Neural progenitor cell (in vitro differentiated cells): ENCODE results near the gene GRHL1. TPM values are rescaled to one million over a fixed set of nuclear protein-coding genes. Genes with fewer than 3 reads are reported as not detected.

ENCODE experiments used
- DNase-seq: peaks from one replicate; pipeline ENCODE4 v3.0.0-alpha.2; 2016; ENCODE audit warnings: low spot score
- H2AFZ ChIP-seq: fragments of 200-600 bp; sonication (generic); replicated peaks from 2 replicates; pipeline ENCODE4 v1.6.1; 2016; ENCODE audit warnings: antibody characterized with exemption
- H3F3A ChIP-seq: fragments of 200-600 bp; sonication (generic); 2 replicates; pipeline ENCODE4 v1.6.1; 2016; ENCODE audit warnings: antibody characterized with exemption, low read depth
- H3K27ac ChIP-seq: fragments of 200-600 bp; sonication (generic); 2 replicates; pipeline ENCODE4 v1.5.1; 2016; ENCODE audit warnings: mild to moderate bottlenecking
- H3K27me3 ChIP-seq: fragments of 200-600 bp; sonication (generic); 2 replicates; pipeline ENCODE4 v1.6.1; 2016; ENCODE audit warnings: mild to moderate bottlenecking, moderate library complexity
- H3K36me3 ChIP-seq: fragments of 200-600 bp; sonication (generic); 2 replicates; pipeline ENCODE4 v1.5.1; 2016
- H3K4me1 ChIP-seq: fragments of 200-600 bp; sonication (generic); 2 replicates; pipeline ENCODE4 v1.6.1; 2016; ENCODE audit warnings: mixed run types
- H3K4me2 ChIP-seq: fragments of 200-600 bp; sonication (generic); 2 replicates; pipeline ENCODE4 v1.6.1; 2016
- H3K4me3 ChIP-seq: fragments of 200-600 bp; sonication (generic); 2 replicates; pipeline ENCODE4 v1.5.1; 2016
- H3K79me2 ChIP-seq: fragments of 200-600 bp; sonication (generic); 2 replicates; pipeline ENCODE4 v1.6.1; 2016; ENCODE audit warnings: low read depth
- H3K9ac ChIP-seq: fragments of 200-600 bp; sonication (generic); 2 replicates; pipeline ENCODE4 v1.6.1; 2016
- H3K9me3 ChIP-seq: fragments of 200-600 bp; sonication (generic); 2 replicates; pipeline ENCODE4 v1.5.1; 2016; ENCODE audit warnings: low read depth
- H4K20me1 ChIP-seq: fragments of 200-600 bp; sonication (generic); 2 replicates; pipeline ENCODE4 v1.6.1; 2016; ENCODE audit warnings: low read depth
- H3K27ac Mint-ChIP-seq: 3 replicates; pipeline ENCODE4 v1.8.0; 2021; ENCODE audit warnings: mixed read lengths
- H3K27me3 Mint-ChIP-seq: 2 replicates; pipeline ENCODE4 v1.8.0; 2022; ENCODE audit warnings: low read depth, mild to moderate bottlenecking, inconsistent platforms, moderate library complexity, mixed read lengths; ENCODE audit not compliant: insufficient read depth
- H3K36me3 Mint-ChIP-seq: 3 replicates; pipeline ENCODE4 v1.8.0; 2021; ENCODE audit warnings: mixed read lengths
- H3K4me1 Mint-ChIP-seq: 3 replicates; pipeline ENCODE4 v1.8.0; 2021; ENCODE audit warnings: mixed read lengths
- H3K4me3 Mint-ChIP-seq: 3 replicates; pipeline ENCODE4 v1.8.0; 2021; ENCODE audit warnings: mild to moderate bottlenecking, moderate library complexity, mixed read lengths
- H3K9me3 Mint-ChIP-seq: 3 replicates; pipeline ENCODE4 v1.8.0; 2020; ENCODE audit warnings: mixed read lengths
- EZH2 ChIP-seq: fragments of 200-600 bp; sonication (generic); IDR thresholded peaks from 2 replicates; pipeline ENCODE4 v1.6.1; 2017; ENCODE audit warnings: antibody characterized with exemption, mild to moderate bottlenecking, moderate library complexity
- EZH2phosphoT487 ChIP-seq: fragments of 200-600 bp; sonication (generic); IDR thresholded peaks from 2 replicates; pipeline ENCODE4 v1.6.1; 2017; ENCODE audit warnings: antibody characterized with exemption
- total RNA-seq: library from RNA; depleted of rRNA; stranded (reverse); fragments of >200 nt; gene quantifications from 2 replicates; pipeline ENCODE4 v1.2.3, GENCODE V29; 2015; ENCODE audit warnings: low replicate concordance
- TF ChIP-seq, protein P1 (sequence below): fragments of 200-600 bp; sonication (generic); IDR thresholded peaks from 2 replicates; pipeline ENCODE4 v1.5.1; 2017; ENCODE audit warnings: antibody characterized with exemption, mild to moderate bottlenecking

The GRHL1 gene
- total RNA-seq, 1 donor from 2014 or later: 5.8 TPM

DNA sequence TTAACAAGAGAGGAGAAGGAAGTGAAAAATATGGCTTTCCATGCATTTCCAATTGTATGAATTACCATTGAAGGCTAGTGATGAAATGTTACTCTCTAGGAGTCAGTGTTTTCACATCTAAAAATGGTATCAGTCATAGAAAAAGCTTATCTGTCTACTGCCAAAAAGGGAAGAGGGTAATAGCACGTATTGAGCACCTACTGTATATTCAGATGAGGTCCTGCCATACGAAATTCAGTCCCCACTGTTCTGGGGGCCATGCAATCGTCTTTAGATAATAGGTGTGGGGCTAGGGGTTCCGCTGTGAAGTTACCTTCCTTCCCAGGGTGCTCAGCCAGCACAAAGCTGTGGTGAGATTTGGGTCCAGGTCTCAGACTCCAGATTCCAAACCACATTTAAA lies 14.2 kb upstream of the GRHL1 start:
- Histone ChIP-seq H3K79me2 (no peaks in the 10 kb centered on the region), H3K4me2 (no peak overlapping the region), H3K4me3 (no peak overlapping the region), H3K36me3 (peaks cover 13% of the 10 kb centered on the region), H4K20me1 (no peaks in the 10 kb centered on the region), H3K27ac (peak overlapping the region; percentile 53), H3K4me1 (peaks cover 13% of the 10 kb centered on the region), H3K27me3 (no peaks in the 10 kb centered on the region), H3F3A (no peaks in the 10 kb centered on the region), H3K9ac (no peak overlapping the region), H2AFZ (no peak overlapping the region), H3K9me3 (no peaks in the 10 kb centered on the region)
- Mint-ChIP-seq H3K9me3 (no peaks in the 10 kb centered on the region), H3K4me3 (no peak overlapping the region), H3K36me3 (peaks cover 18% of the 10 kb centered on the region), H3K27me3 (no peaks in the 10 kb centered on the region), H3K4me1 (peaks cover 15% of the 10 kb centered on the region), H3K27ac (no peak overlapping the region)
- TF ChIP-seq, protein P1, sequence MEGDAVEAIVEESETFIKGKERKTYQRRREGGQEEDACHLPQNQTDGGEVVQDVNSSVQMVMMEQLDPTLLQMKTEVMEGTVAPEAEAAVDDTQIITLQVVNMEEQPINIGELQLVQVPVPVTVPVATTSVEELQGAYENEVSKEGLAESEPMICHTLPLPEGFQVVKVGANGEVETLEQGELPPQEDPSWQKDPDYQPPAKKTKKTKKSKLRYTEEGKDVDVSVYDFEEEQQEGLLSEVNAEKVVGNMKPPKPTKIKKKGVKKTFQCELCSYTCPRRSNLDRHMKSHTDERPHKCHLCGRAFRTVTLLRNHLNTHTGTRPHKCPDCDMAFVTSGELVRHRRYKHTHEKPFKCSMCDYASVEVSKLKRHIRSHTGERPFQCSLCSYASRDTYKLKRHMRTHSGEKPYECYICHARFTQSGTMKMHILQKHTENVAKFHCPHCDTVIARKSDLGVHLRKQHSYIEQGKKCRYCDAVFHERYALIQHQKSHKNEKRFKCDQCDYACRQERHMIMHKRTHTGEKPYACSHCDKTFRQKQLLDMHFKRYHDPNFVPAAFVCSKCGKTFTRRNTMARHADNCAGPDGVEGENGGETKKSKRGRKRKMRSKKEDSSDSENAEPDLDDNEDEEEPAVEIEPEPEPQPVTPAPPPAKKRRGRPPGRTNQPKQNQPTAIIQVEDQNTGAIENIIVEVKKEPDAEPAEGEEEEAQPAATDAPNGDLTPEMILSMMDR: no peak
- TF ChIP-seq EZH2 (no peak), EZH2phosphoT487 (no peak)
- DNase-seq: no peak

DNA sequence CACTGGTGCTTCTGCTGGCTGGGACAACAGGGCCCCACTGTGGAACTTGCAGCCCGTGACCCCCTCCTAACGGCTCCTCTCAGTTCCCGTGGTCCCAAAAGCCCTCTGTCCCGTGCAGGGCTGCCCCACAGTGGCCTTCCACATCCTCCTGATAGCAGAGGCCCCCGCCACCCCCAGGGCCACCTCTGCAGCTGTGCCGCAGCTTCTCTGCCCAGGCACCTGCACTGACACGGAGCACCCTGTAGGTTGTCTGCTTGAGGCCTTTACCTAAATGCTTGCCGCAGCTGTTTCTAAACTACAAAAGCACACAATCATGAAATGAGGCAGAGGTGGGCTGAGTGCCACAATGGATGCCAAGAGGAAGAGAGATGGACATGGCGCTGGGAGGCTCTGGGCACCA lies 13.5 kb upstream of the GRHL1 start:
- Histone ChIP-seq H3K9ac (no peak overlapping the region), H2AFZ (no peak overlapping the region), H3K27me3 (no peaks in the 10 kb centered on the region), H3K79me2 (no peaks in the 10 kb centered on the region), H4K20me1 (no peaks in the 10 kb centered on the region), H3F3A (no peaks in the 10 kb centered on the region), H3K4me3 (no peak overlapping the region), H3K4me2 (no peak overlapping the region), H3K27ac (no peak overlapping the region), H3K9me3 (no peaks in the 10 kb centered on the region), H3K4me1 (peaks cover 13% of the 10 kb centered on the region), H3K36me3 (peaks cover 13% of the 10 kb centered on the region)
- Mint-ChIP-seq H3K27me3 (peaks cover 5% of the 10 kb centered on the region), H3K4me1 (peaks cover 17% of the 10 kb centered on the region), H3K4me3 (no peak overlapping the region), H3K36me3 (peaks cover 13% of the 10 kb centered on the region), H3K9me3 (no peaks in the 10 kb centered on the region), H3K27ac (no peak overlapping the region)
- no peak for DNase-seq
- TF ChIP-seq, protein P1: peak; percentile 4
- no peak for TF ChIP-seq EZH2

DNA sequence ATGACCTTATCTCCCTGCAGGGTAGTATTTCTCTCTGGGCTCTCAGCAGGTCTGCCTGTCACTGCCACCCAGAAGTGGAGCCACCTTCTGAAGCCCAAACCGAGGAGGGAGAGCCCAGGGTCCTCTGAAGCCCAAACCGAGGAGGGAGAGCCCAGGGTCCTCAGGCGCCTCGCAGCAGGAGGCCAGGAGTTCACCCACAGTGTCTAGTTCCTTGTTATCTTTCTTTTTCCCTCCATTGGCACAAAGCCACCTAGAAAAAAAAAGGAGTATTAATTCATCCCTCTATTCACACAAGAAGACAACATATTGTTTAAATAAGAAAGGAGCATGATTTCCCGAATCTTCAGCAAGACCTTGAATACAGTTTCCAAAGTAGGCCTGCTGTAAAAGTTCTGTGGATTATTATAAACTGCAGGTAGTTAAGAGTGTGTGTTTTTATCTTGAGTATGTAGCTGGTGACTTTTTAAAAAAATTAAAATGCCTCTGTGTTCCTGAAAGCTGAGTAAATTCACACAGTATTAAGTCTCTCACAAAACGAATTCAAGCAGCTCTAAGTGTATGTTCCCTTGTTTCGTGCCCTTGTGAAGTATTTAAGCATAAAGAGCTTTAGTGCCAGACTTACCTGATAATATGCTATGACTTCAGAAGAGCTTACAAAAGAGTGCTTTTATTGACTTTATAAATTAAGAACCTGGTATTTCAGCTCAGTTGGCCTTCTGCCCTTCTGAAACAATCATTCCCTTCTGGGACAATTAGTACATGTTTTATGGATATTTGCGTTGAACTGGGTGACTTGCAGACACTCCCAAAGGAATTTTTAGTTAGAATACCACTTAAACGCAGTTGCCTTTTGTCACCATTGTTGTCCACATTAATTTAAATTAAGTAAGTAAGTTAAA lies 11.7 kb upstream of the GRHL1 start:
- Histone ChIP-seq H3K4me1 (peaks cover 13% of the 10 kb centered on the region), H3K79me2 (no peaks in the 10 kb centered on the region), H3K9ac (no peak overlapping the region), H3K9me3 (no peaks in the 10 kb centered on the region), H4K20me1 (no peaks in the 10 kb centered on the region), H3K36me3 (no peaks in the 10 kb centered on the region), H3K27me3 (peaks cover 1% of the 10 kb centered on the region), H2AFZ (no peak overlapping the region), H3K4me2 (no peak overlapping the region), H3K4me3 (no peak overlapping the region), H3K27ac (no peak overlapping the region), H3F3A (no peaks in the 10 kb centered on the region)
- no peak for DNase-seq
- Mint-ChIP-seq H3K9me3 (no peaks in the 10 kb centered on the region), H3K27ac (no peak overlapping the region), H3K4me3 (no peak overlapping the region), H3K27me3 (peaks cover 7% of the 10 kb centered on the region), H3K4me1 (peaks cover 17% of the 10 kb centered on the region), H3K36me3 (peaks cover 4% of the 10 kb centered on the region)
- TF ChIP-seq, protein P1: no peak
- TF ChIP-seq EZH2phosphoT487 (no peak), EZH2 (no peak)
